Activated CD4-positive, alpha-beta memory T cell treated with anti-CD3 and anti-CD28 coated beads for 36 hours (primary cell): ENCODE results near the gene NXT1. TPM values are rescaled to one million over a fixed set of nuclear protein-coding genes. Genes with fewer than 3 reads are reported as not detected.
"Not testable (repeated sequence)": the region's sequence is repeated elsewhere in the genome, so short reads cannot be mapped to it uniquely, and the experiment has no call there.

Experiments used
- CTCF ChIA-PET: fragments of 350-600 bp; sonication (Branson Sonifier 250); formaldehyde crosslinking; loops from one replicate; lab custom pipeline; 2021; ENCODE audit warnings: antibody characterized with exemption, inconsistent platforms; lab: Charles Lee
- POLR2A ChIA-PET: fragments of 350-600 bp; sonication (Branson Sonifier 250); formaldehyde crosslinking; loops from one replicate; lab custom pipeline; 2021; ENCODE audit warnings: antibody characterized with exemption; lab: Charles Lee
- DNase-seq: peaks from one replicate; pipeline ENCODE4 v3.0.0-alpha.2; 2020
- H3K27ac Mint-ChIP-seq: one replicate; pipeline ENCODE4 v1.8.0; 2021; ENCODE audit warnings: mixed read lengths
- H3K27me3 Mint-ChIP-seq: one replicate; pipeline ENCODE4 v1.8.0; 2021; ENCODE audit warnings: mixed read lengths
- H3K36me3 Mint-ChIP-seq: one replicate; pipeline ENCODE4 v1.8.0; 2021; ENCODE audit warnings: mixed read lengths
- H3K4me1 Mint-ChIP-seq: one replicate; pipeline ENCODE4 v1.8.0; 2021; ENCODE audit warnings: low read depth, mixed read lengths
- H3K4me3 Mint-ChIP-seq: one replicate; pipeline ENCODE4 v1.8.0; 2021; ENCODE audit warnings: mild to moderate bottlenecking, mixed read lengths
- H3K9me3 Mint-ChIP-seq: one replicate; pipeline ENCODE4 v1.8.0; 2021; ENCODE audit warnings: mixed read lengths
- intact Hi-C: fragments of 100-400 bp; cut with micrococcal nuclease; formaldehyde crosslinking; loops from one replicate; pipeline ENCODE4 v1.15.1; 2023
- total RNA-seq, 2 experiments: library from RNA; stranded (reverse); gene quantifications; one replicate each; pipeline ENCODE4 v1.2.3, GENCODE V29; 2021

Gene NXT1
- total RNA-seq, 2 experiments from 2014 or later = 39.0 to 39.3 TPM

DNA sequence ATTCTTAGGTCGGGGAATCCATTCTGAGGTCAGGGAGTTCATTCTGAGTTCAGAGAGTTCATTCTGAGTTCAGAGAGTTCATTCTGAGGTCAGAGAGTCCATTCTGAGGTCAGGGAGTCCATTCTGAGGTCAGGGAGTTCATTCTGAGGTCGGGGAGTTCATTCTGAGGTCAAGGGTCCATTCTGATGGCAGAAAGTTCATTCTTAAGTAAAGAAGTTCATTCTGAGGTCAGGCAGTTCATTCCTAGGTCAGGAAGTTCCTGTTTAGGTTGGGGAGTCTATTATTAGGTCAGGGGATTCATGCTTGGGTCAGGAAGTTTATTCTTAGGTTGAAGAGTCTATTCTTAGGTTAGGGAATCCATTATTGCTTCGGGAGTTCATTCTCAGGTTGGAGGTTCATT, 16.5 kb upstream of the NXT1 start:
- no peak for DNase-seq
- Mint-ChIP-seq H3K9me3 (no peaks in the 10 kb centered on the region), H3K36me3 (no peaks in the 10 kb centered on the region), H3K4me1 (no peaks in the 10 kb centered on the region), H3K27me3 (no peaks in the 10 kb centered on the region), H3K27ac (no peak overlapping the region), H3K4me3 (no peak overlapping the region)
- intact Hi-C loops = no loop called here
- ChIA-PET CTCF (no interaction called here), POLR2A (interaction anchor here (1.3 kb wide), 1 partner anchor 16 kb away, joined by 3 read pairs; no protein-coding TSS in a partner anchor)

GRCh38 chr20:23335521-23335920, 15.1 kb upstream of the NXT1 start:
- Mint-ChIP-seq H3K9me3 (no peaks in the 10 kb centered on the region), H3K27ac (no peak overlapping the region), H3K4me1 (no peaks in the 10 kb centered on the region), H3K36me3 (no peaks in the 10 kb centered on the region), H3K27me3 (no peaks in the 10 kb centered on the region), H3K4me3 (no peak overlapping the region)
- no peak for DNase-seq
- POLR2A ChIA-PET = interaction anchor here (1.3 kb wide), 1 partner anchor 14 kb away, joined by 3 read pairs; no protein-coding TSS in a partner anchor
- CTCF ChIA-PET = no interaction called here
- intact Hi-C loops = no loop called here

DNA sequence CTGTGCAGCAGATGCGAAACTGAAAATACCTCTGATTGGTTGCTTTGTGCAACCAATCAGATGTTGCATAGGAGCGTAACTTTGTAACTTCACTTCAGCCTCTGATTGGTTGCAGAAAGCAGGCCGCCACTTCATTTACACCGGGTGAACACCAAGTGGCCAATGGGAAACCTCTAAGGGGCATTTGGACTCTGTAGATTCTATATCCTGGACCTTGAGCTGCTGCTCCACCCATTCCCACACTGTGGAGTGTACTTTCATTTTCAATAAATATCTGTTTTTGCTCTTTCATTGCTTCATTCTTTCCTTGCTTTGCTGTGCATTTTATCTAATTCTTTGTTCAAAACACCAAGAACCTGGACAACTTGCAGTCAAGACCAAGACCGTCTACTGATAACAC, 14.1 kb upstream of the NXT1 start:
- intact Hi-C loops = no loop called here
- POLR2A ChIA-PET = no interaction called here
- Mint-ChIP-seq H3K27ac (no peak overlapping the region), H3K4me3 (no peak overlapping the region), H3K4me1 (no peaks in the 10 kb centered on the region), H3K36me3 (no peaks in the 10 kb centered on the region), H3K9me3 (no peaks in the 10 kb centered on the region), H3K27me3 (no peaks in the 10 kb centered on the region)
- CTCF ChIA-PET = interaction anchor here (1.0 kb wide), 1 partner anchor 85 kb away, joined by 3 read pairs; the partner anchor contains the start of gene NAPB
- DNase-seq = no peak

DNA sequence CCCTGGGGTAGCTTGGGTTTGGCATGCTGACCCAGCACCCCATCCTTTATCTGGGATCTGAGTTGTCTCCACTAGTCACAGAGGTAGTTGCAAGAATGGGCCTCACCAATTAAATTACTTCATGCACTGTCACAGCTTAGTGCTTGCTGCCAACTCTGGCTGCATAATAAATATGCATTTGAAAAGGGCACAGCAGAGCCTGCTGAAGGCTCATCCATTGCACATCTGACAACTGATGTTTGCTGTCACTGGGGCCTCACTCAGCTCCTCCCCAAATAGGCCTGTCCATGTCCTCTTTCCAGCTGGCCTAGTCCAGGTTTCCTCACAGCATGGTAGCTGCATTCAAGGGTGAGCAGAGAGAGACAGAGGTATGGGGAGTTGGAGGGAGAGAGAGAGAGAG, 13.3 kb upstream of the NXT1 start:
- Mint-ChIP-seq H3K27ac (no peak overlapping the region), H3K27me3 (no peaks in the 10 kb centered on the region), H3K4me3 (no peak overlapping the region), H3K36me3 (no peaks in the 10 kb centered on the region), H3K9me3 (no peaks in the 10 kb centered on the region), H3K4me1 (no peaks in the 10 kb centered on the region)
- intact Hi-C loops = no loop called here
- ChIA-PET POLR2A (no interaction called here), CTCF (interaction anchor here (1.0 to 1.5 kb wide), 2 partner anchors 13 to 84 kb away, joined by 3 read pairs; partner anchors contain the start of genes NAPB and NXT1)
- no peak for DNase-seq

DNA sequence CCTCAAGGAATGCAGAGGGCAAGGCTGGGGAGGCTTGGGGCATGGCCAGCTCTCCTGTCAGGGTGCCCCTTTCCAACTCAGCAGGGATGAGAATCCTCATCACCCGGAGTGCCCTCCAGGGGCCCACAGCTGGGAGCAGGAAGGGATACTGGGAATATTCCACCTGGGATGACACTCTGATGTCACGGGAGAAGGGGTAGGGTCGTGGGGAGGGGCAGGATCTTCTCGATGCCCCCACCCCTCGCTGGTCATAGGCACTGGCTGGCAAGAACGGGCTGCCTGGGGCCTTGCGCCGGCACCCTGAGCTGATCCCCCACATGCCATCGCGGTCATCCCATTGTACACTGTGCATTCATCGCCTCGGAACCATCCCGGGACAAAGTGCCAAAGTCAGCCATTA, 10.6 kb upstream of the NXT1 start:
- CTCF ChIA-PET = interaction anchor here (1.2 to 2.2 kb wide), 2 partner anchors 11 to 649 kb away, joined by 3 to 18 read pairs; partner anchors contain the start of gene NXT1
- POLR2A ChIA-PET = no interaction called here
- H3K27me3 Mint-ChIP-seq = no peaks in the 10 kb centered on the region
- intact Hi-C loops = loop anchor here (2.0 to 10.0 kb wide), 2 partner anchors 649 to 1005 kb away; no protein-coding TSS in a partner anchor
- no peak overlapping the region for H3K27ac Mint-ChIP-seq
- no peak overlapping the region for H3K4me3 Mint-ChIP-seq
- H3K36me3 Mint-ChIP-seq = no peaks in the 10 kb centered on the region
- no peaks in the 10 kb centered on the region for H3K9me3 Mint-ChIP-seq
- no peak for DNase-seq
- H3K4me1 Mint-ChIP-seq = no peaks in the 10 kb centered on the region

GRCh38 chr20:23340524-23340923, 10.1 kb upstream of the NXT1 start:
- Mint-ChIP-seq H3K36me3 (no peaks in the 10 kb centered on the region), H3K4me1 (no peaks in the 10 kb centered on the region), H3K4me3 (no peak overlapping the region), H3K27ac (no peak overlapping the region), H3K27me3 (no peaks in the 10 kb centered on the region), H3K9me3 (no peaks in the 10 kb centered on the region)
- ChIA-PET CTCF (interaction anchor here (0.7 to 2.2 kb wide), 2 partner anchors 297 to 649 kb away, joined by 3 to 18 read pairs; no protein-coding TSS in a partner anchor), POLR2A (no interaction called here)
- intact Hi-C loops = loop anchor here (2.0 to 10.0 kb wide), 2 partner anchors 650 to 1006 kb away; no protein-coding TSS in a partner anchor
- peak; percentile 49 for DNase-seq

GRCh38 chr20:23341073-23341472, 9.5 kb upstream of the NXT1 start:
- Mint-ChIP-seq H3K36me3 (no peaks in the 10 kb centered on the region), H3K4me1 (no peaks in the 10 kb centered on the region), H3K9me3 (no peaks in the 10 kb centered on the region), H3K4me3 (no peak overlapping the region), H3K27ac (no peak overlapping the region), H3K27me3 (no peaks in the 10 kb centered on the region)
- ChIA-PET POLR2A (no interaction called here), CTCF (interaction anchor here (0.7 to 2.2 kb wide), 2 partner anchors 298 to 650 kb away, joined by 3 to 18 read pairs; no protein-coding TSS in a partner anchor)
- no peak for DNase-seq
- intact Hi-C loops = loop anchor here (2.0 to 10.0 kb wide), 2 partner anchors 650 to 1006 kb away; no protein-coding TSS in a partner anchor

- Mint-ChIP-seq H3K27me3 (no peaks in the 10 kb centered on the region), H3K4me1 (no peaks in the 10 kb centered on the region), H3K4me3 (no peak overlapping the region), H3K9me3 (no peaks in the 10 kb centered on the region), H3K36me3 (no peaks in the 10 kb centered on the region), H3K27ac (no peak overlapping the region)
- DNase-seq = no peak
- ChIA-PET CTCF (no interaction called here), POLR2A (no interaction called here)
- intact Hi-C loops = loop anchor here (10.0 kb wide), 1 partner anchor 1009 kb away; no protein-coding TSS in a partner anchor
Observed at GRCh38 chr20:23343590-23343989, 7.0 kb upstream of the NXT1 start.

DNA sequence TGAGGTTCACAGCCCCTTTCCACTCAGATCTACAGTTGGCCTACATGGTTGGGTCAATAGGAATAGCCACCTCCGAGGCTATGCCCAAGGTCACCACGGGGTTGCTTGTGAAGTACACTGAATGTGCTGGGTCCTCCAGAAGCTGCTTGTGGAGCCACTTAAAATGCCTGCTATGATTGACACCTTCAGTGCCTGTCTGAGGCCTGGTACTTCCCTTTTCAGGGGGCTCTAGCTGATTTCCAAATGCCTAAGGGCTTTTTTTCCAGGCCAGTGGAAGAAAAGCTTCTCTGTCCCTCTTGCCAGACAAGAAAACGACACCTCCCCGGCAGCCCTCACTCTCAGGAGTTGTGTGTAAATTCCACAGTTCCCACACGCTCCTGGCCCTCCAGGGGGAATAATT, 6.3 kb upstream of the NXT1 start:
- Mint-ChIP-seq H3K4me1 (peaks cover 7% of the 10 kb centered on the region), H3K27ac (no peak overlapping the region), H3K4me3 (no peak overlapping the region), H3K36me3 (no peaks in the 10 kb centered on the region), H3K9me3 (no peaks in the 10 kb centered on the region), H3K27me3 (no peaks in the 10 kb centered on the region)
- POLR2A ChIA-PET = no interaction called here
- intact Hi-C loops = loop anchor here (10.0 kb wide), 1 partner anchor 1010 kb away; no protein-coding TSS in a partner anchor
- CTCF ChIA-PET = no interaction called here
- DNase-seq = no peak

- Mint-ChIP-seq H3K4me1 (peaks cover 10% of the 10 kb centered on the region), H3K4me3 (no peak overlapping the region), H3K36me3 (no peaks in the 10 kb centered on the region), H3K27ac (no peak overlapping the region), H3K27me3 (no peaks in the 10 kb centered on the region), H3K9me3 (no peaks in the 10 kb centered on the region)
- POLR2A ChIA-PET = no interaction called here
- no peak for DNase-seq
- intact Hi-C loops = loop anchor here (10.0 kb wide), 1 partner anchor 1011 kb away; no protein-coding TSS in a partner anchor
- CTCF ChIA-PET = interaction anchor here (1.0 to 1.1 kb wide), 2 partner anchors 95 to 96 kb away, joined by 3 read pairs; no protein-coding TSS in a partner anchor
Observed at GRCh38 chr20:23346002-23346401, 4.6 kb upstream of the NXT1 start.

DNA sequence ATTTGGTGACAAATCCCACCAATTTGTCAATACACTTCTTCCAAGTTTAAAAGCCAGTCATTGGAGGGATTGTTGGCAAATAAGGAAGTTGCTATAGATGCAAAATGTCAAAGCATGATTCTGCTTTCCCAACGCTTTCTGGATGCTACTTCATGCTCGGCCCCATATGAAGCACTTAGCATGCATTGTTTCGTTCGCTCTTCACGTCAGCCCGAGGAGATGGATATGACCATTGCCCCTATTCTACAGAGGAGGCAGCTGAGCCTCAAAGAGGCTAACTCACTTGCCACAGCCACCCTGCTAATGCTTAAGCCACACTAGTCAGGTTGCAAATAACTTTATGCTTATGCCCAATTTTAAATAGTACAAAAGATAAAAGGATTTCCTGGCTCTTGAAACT, 2.8 kb upstream of the NXT1 start:
- intact Hi-C loops = loop anchor here (10.0 kb wide), 1 partner anchor 1013 kb away; no protein-coding TSS in a partner anchor
- Mint-ChIP-seq H3K4me3 (no peak overlapping the region), H3K27ac (no peak overlapping the region), H3K27me3 (no peaks in the 10 kb centered on the region), H3K36me3 (peaks cover 3% of the 10 kb centered on the region), H3K9me3 (no peaks in the 10 kb centered on the region), H3K4me1 (peaks cover 21% of the 10 kb centered on the region)
- no peak for DNase-seq
- CTCF ChIA-PET = no interaction called here
- POLR2A ChIA-PET = no interaction called here

DNA sequence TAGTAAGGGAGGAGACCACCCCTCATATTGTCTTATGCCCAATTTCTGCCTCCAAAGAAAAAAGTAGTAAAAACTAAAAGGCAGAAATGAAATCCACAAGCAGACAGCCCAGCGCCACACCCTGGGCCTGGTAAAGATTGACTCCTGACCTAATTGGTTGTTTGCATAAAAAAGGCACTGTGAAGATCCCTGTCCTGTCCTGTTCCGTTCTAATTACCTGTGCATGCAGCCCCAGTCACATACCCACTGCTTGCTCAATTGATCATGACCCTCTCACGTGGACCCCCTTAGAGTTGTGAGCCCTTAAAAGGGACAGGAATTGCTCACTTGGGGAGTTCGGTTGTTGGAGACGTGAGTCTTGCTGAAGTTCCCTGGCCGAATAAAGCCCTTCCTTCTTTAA, 2.1 kb upstream of the NXT1 start:
- Mint-ChIP-seq H3K27ac (peak overlapping the region; percentile 28), H3K4me1 (peaks cover 23% of the 10 kb centered on the region)
- POLR2A ChIA-PET = interaction anchor here (1.8 kb wide), 1 partner anchor 9 kb away, joined by 10 read pairs; no protein-coding TSS in a partner anchor
- not testable (repeated sequence) for DNase-seq, H3K4me3 Mint-ChIP-seq, H3K9me3 Mint-ChIP-seq, H3K36me3 Mint-ChIP-seq, H3K27me3 Mint-ChIP-seq
- intact Hi-C loops = loop anchor here (10.0 kb wide), 1 partner anchor 1014 kb away; no protein-coding TSS in a partner anchor
- CTCF ChIA-PET = interaction anchor here (1.7 to 2.6 kb wide), 2 partner anchors 69 to 72 kb away, joined by 11 to 32 read pairs; partner anchors contain the start of gene NAPB
